Hepatocyte (in vitro differentiated cells): ENCODE measurements around the gene VANGL1.

Experiments used
- CTCF ChIP-seq: fragments of 200-600 bp; sonication (generic); IDR thresholded peaks from 2 replicates; pipeline ENCODE4 v1.5.1; 2016; ENCODE audit warnings: antibody characterized with exemption, mild to moderate bottlenecking; ENCODE audit not compliant: poor library complexity
- EZH2 ChIP-seq: fragments of 200-600 bp; sonication (generic); IDR thresholded peaks from 2 replicates; pipeline ENCODE4 v1.6.1; 2016; ENCODE audit warnings: antibody characterized with exemption, mild to moderate bottlenecking, borderline replicate concordance

- TF ChIP-seq CTCF (no peak), EZH2 (no peak)
Measured at GRCh38 chr1:115672224-115673009, 30.6 kb downstream of the VANGL1 start.
